PC-3 (cell line): ENCODE measurements around the gene ZXDC.

Experiments
- EZH2 ChIP-seq: fragments of 300-600 bp; sonication (generic); IDR thresholded peaks from one replicate; pipeline ENCODE4 v1.6.1; 2017; ENCODE audit warnings: antibody characterized with exemption, mild to moderate bottlenecking, low read length; ENCODE audit not compliant: unreplicated experiment
- TF ChIP-seq, protein P1 (sequence below): fragments of 300-600 bp; sonication (generic); conservative IDR thresholded peaks from 2 replicates; pipeline ENCODE4 v1.5.1; 2017; ENCODE audit warnings: antibody characterized with exemption, low read depth, mild to moderate bottlenecking, low read length

GRCh38 chr3:126508564-126508964, 32.9 kb upstream of the ZXDC start:
- TF ChIP-seq, protein P1, sequence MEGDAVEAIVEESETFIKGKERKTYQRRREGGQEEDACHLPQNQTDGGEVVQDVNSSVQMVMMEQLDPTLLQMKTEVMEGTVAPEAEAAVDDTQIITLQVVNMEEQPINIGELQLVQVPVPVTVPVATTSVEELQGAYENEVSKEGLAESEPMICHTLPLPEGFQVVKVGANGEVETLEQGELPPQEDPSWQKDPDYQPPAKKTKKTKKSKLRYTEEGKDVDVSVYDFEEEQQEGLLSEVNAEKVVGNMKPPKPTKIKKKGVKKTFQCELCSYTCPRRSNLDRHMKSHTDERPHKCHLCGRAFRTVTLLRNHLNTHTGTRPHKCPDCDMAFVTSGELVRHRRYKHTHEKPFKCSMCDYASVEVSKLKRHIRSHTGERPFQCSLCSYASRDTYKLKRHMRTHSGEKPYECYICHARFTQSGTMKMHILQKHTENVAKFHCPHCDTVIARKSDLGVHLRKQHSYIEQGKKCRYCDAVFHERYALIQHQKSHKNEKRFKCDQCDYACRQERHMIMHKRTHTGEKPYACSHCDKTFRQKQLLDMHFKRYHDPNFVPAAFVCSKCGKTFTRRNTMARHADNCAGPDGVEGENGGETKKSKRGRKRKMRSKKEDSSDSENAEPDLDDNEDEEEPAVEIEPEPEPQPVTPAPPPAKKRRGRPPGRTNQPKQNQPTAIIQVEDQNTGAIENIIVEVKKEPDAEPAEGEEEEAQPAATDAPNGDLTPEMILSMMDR, result no peak
- no peak for TF ChIP-seq EZH2
